ENCODE data around the gene CRABP2. TPM values are rescaled to one million over a fixed set of nuclear protein-coding genes. Genes with fewer than 3 reads are reported as not detected.

The CRABP2 gene
- total RNA-seq, 1 experiment from 2014 or later, result 209 TPM

- H4K20me1 ChIP-seq (ENCODE audit: insufficient read depth), result no peaks in the 10 kb centered on the region
- peak overlapping the region; percentile 94 for H3K4me2 ChIP-seq (ENCODE audit: low read length)
- peaks cover 13% of the 10 kb centered on the region for H3K79me2 ChIP-seq (ENCODE audit: insufficient read depth, low read length)
- CTCF ChIA-PET, result interaction anchor here (2.1 kb wide), 1 partner anchor 24 kb away, joined by 10 read pairs; no protein-coding TSS in a partner anchor
- H3K9me3 ChIP-seq (ENCODE audit: control insufficient read depth in 1 of 2, insufficient read depth in 1 of 2, low read depth in 1 of 2, low read length in 2 of 2), result no peaks in the 10 kb centered on the region
- H3K36me3 ChIP-seq (ENCODE audit: control insufficient read depth in 1 of 2, insufficient read depth in 2 of 2, low read length in 2 of 2), result no peaks in the 10 kb centered on the region
- POLR2A ChIA-PET, result interaction anchor here (0.7 kb wide), 1 partner anchor 11 kb away, joined by 3 read pairs; no protein-coding TSS in a partner anchor
- no peak overlapping the region; the same call in 1 of the 2 replicates for H3K9ac ChIP-seq (ENCODE audit: low read length)
- RAD21 ChIA-PET (ENCODE audit: low non-redundant PET in 1 of 2, low total read pairs in 2 of 2, uncharacterized antibody in 2 of 2, unreplicated experiment in 2 of 2), result no interaction called here
- ATAC-seq (no peak), DNase-seq (ENCODE audit: low read depth, low spot score) (no peak)
- no TSS peak for BruUV-seq (replicated peaks)
- H3K27ac ChIP-seq (ENCODE audit: low read depth, low read length), result no peak overlapping the region
- no peak overlapping the region for H2AFZ ChIP-seq (ENCODE audit: low read depth, low read length, poor library complexity, severe bottlenecking)
- no peak overlapping the region for H3K4me3 ChIP-seq (replicated peaks in 1 of 2; ENCODE audit: low read depth in 1 of 2, low read length in 2 of 2)
- no peaks in the 10 kb centered on the region for H3K27me3 ChIP-seq (ENCODE audit: insufficient read depth, low read length)
- peaks cover 35 to 60% of the 10 kb centered on the region in 2 experiments for H3K4me1 ChIP-seq (ENCODE audit: control insufficient read depth in 1 of 2, insufficient read depth in 2 of 2, low read length in 2 of 2)
- H3K9me2 ChIP-seq (ENCODE audit: insufficient read depth), result no peaks in the 10 kb centered on the region
- TF ChIP-seq FOSL1 (IDR thresholded peaks at IDR 0.05; ENCODE audit: low read depth) (no peak), CBX3 (IDR thresholded peaks at IDR 0.05; ENCODE audit: low read depth) (no peak), ELF1 (IDR thresholded peaks at IDR 0.05; ENCODE audit: borderline replicate concordance, low read depth) (no peak), ZBTB33 (IDR thresholded peaks at IDR 0.05; ENCODE audit: extremely low read depth, insufficient replicate concordance, low read length) (no peak), EZH2 (IDR thresholded peaks at IDR 0.05) (no peak), ATF3 (IDR thresholded peaks at IDR 0.05) (no peak), ZFX (IDR thresholded peaks at IDR 0.05) (no peak), ZNF274 (IDR thresholded peaks at IDR 0.05; ENCODE audit: low read depth, low read length) (no peak), MAX (IDR thresholded peaks at IDR 0.05) (no peak), EZH2phosphoT487 (IDR thresholded peaks at IDR 0.05; ENCODE audit: borderline replicate concordance) (no peak), RAD21 (IDR thresholded peaks at IDR 0.05; ENCODE audit: low read depth) (no peak), CEBPB (IDR thresholded peaks at IDR 0.05; ENCODE audit: low read depth) (no peak), REST (IDR thresholded peaks at IDR 0.05; ENCODE audit: low read depth) (no peak), YY1 (IDR thresholded peaks at IDR 0.05; ENCODE audit: extremely low read depth, insufficient replicate concordance, low read depth, low read length) (no peak), CTCF (IDR thresholded peaks at IDR 0.05 in 2 of 3, conservative IDR thresholded peaks at IDR 0.05 in 1 of 3; ENCODE audit: borderline replicate concordance in 1 of 3, insufficient read depth in 1 of 3, low read depth in 2 of 3, low read length in 2 of 3) (no peak), EGR1 (IDR thresholded peaks at IDR 0.05; ENCODE audit: low read depth) (no peak), POLR2AphosphoS5 (IDR thresholded peaks at IDR 0.05; ENCODE audit: low read depth, low read length) (no peak), SP1 (IDR thresholded peaks at IDR 0.05; ENCODE audit: low read depth) (no peak)
- intact Hi-C loops (cut with micrococcal nuclease), result no loop called here
Observed at GRCh38 chr1:156664767-156665411, 40.5 kb downstream of the CRABP2 start.

All from HCT116 (cell line).